SJCRH30 (cell line): ENCODE results near the gene FXYD2. TPM values are rescaled to one million over a fixed set of nuclear protein-coding genes. Genes with fewer than 3 reads are reported as not detected.
"Not testable (repeated sequence)": the region's sequence is repeated elsewhere in the genome, so short reads cannot be mapped to it uniquely, and the experiment has no call there.

ENCODE experiments used
- DNase-seq, 2 experiments: peaks; one replicate each; pipeline ENCODE4 v3.0.0-alpha.2; 2015 to 2020
- H3K27ac ChIP-seq: fragments of 250-450 bp; sonication (Bioruptor Pico); 2 replicates; pipeline ENCODE4 v1.5.1; 2020; ENCODE audit warnings: mild to moderate bottlenecking, moderate library complexity
- H3K27me3 ChIP-seq: fragments of 250-450 bp; sonication (Bioruptor Pico); 2 replicates; pipeline ENCODE4 v1.5.1; 2020; ENCODE audit warnings: mild to moderate bottlenecking, moderate library complexity
- H3K36me3 ChIP-seq: fragments of 250-450 bp; sonication (Bioruptor Pico); 2 replicates; pipeline ENCODE4 v1.5.1; 2020; ENCODE audit warnings: mild to moderate bottlenecking, moderate library complexity
- H3K4me1 ChIP-seq: fragments of 250-450 bp; sonication (Bioruptor Pico); 2 replicates; pipeline ENCODE4 v1.5.1; 2020; ENCODE audit warnings: mild to moderate bottlenecking, moderate library complexity
- H3K4me3 ChIP-seq: fragments of 250-450 bp; sonication (Bioruptor Pico); 2 replicates; pipeline ENCODE4 v1.5.1; 2020; ENCODE audit warnings: mild to moderate bottlenecking, moderate library complexity
- H3K9me3 ChIP-seq: fragments of 250-450 bp; sonication (Bioruptor Pico); replicated peaks from 2 replicates; pipeline ENCODE4 v1.5.1; 2020; ENCODE audit warnings: mild to moderate bottlenecking, moderate library complexity
- total RNA-seq: library from RNA; depleted of rRNA; stranded (reverse); fragments of >200 nt; shearing (Covaris generic); gene quantifications from 2 replicates; pipeline ENCODE4 v1.2.3, GENCODE V29; 2014

Gene FXYD2
- total RNA-seq, 1 experiment from 2014 or later, result 0.14 TPM

DNA sequence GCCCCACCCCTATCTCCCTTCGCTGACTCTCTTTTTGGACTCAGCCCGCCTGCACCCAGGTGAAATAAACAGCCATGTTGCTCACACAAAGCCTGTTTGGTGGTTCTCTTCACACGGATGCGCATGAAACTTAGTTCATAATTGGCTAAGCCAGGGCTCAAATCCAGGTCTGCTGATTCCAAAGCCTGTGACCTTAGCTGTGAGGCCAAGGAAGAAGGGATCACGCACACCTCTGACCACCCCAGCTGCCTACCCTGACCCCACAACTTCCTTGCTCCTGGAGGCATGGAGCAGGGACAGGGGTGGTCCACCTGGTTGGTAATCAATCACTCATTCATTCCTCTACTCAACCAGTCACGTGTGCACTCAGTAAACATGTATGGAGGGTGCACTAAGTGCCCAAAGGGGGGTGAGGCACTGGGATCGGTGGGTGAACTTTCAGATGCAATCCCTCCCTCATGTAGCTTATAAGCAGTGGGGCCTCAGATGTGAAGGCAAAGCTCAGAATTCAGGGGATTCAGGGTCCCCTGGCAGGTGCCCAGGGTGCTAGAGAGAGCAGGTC is 10.3 kb downstream of the FXYD2 start:
- no peak for DNase-seq
- H3K27ac ChIP-seq, result no peak overlapping the region
- no peaks in the 10 kb centered on the region for H3K36me3 ChIP-seq
- H3K4me1 ChIP-seq, result peaks cover 7% of the 10 kb centered on the region; the same call in 1 of the 2 replicates
- H3K4me3 ChIP-seq, result no peak overlapping the region
- H3K9me3 ChIP-seq, result no peaks in the 10 kb centered on the region
- H3K27me3 ChIP-seq, result no peaks in the 10 kb centered on the region

DNA sequence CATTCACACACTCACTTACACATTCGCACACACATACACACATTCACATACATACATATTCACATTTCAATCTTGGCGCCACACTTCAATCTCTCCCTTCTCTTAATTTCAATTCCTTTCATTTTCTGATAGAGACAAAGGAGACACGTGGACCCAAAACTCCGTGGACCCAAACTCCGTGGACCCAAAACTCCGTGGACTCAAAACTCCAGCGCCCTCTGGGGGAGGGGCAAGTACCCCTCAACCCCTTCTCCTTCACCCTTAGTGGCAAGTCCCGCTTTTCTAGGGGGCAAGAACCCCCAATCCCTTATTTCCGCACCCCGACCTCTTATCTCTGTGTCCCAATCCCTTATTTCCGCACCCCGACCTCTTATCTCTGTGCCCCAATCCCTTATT is 14.5 kb downstream of the FXYD2 start:
- DNase-seq, H3K27me3 ChIP-seq, H3K4me3 ChIP-seq, H3K27ac ChIP-seq, H3K4me1 ChIP-seq, H3K36me3 ChIP-seq, H3K9me3 ChIP-seq: not testable (repeated sequence)

DNA sequence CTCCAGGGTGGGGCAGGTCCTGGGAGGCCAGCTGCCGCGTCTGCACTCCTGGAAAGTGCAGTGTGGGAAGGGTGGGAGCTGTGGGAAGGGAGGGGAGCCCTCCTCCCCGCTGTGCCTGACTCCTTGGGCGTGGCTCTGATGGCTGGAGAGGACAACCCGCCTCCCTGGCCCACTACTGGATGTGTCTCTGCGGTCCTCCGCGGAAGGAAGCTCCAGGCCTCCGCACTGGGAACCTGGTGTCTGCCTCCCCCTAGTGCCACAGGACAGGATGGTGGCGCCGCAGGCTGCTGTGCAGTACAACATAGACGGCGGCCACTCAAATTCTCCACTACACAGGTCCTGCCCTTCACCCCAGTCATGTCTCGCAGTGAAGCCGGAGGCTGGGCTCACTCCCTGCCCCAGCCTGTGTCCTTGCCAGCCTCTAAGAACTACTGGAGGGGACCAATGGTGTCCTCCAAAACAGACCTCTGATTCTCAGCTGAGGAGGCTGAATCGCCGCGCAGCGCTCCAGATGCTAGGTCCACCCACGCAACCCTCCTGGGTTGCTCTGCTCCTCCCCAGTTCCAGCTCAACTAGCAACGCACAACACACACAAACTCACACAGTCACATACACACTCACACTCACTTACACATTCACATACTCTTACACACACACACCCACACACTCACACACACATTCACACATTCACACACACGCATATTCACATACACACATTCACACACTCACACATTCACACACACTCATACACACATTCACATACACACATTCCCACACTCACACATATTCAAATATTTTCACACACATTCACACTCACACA is 15.1 kb downstream of the FXYD2 start:
- no peaks in the 10 kb centered on the region for H3K9me3 ChIP-seq
- H3K27me3 ChIP-seq, result no peaks in the 10 kb centered on the region
- H3K4me1 ChIP-seq, result no peaks in the 10 kb centered on the region
- no peak overlapping the region for H3K27ac ChIP-seq
- no peak overlapping the region for H3K4me3 ChIP-seq
- no peaks in the 10 kb centered on the region for H3K36me3 ChIP-seq
- peak; percentile 48 to 60 for DNase-seq

DNA sequence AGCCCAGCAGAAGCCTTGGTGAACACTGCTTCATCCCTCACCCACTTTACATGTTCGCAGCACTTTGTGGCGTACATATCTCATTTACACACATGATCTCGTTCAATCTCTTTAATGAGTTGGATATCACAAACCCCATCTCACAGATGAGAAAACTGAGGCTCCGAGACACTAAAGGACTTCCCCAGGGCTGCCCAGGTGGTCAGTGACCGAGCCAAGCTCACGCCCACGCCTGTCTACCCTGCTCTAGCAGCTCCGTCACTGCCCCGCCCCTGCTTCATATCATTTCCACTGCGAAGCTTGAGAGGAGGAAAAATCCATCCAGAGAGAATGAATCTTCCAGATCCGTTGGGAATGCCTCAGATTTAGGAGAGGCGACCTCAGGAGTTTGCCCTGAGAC is 15.8 kb downstream of the FXYD2 start:
- Histone ChIP-seq H3K9me3 (no peaks in the 10 kb centered on the region), H3K4me3 (no peak overlapping the region), H3K27me3 (no peaks in the 10 kb centered on the region), H3K36me3 (no peaks in the 10 kb centered on the region), H3K4me1 (no peaks in the 10 kb centered on the region), H3K27ac (no peak overlapping the region)
- no peak for DNase-seq

DNA sequence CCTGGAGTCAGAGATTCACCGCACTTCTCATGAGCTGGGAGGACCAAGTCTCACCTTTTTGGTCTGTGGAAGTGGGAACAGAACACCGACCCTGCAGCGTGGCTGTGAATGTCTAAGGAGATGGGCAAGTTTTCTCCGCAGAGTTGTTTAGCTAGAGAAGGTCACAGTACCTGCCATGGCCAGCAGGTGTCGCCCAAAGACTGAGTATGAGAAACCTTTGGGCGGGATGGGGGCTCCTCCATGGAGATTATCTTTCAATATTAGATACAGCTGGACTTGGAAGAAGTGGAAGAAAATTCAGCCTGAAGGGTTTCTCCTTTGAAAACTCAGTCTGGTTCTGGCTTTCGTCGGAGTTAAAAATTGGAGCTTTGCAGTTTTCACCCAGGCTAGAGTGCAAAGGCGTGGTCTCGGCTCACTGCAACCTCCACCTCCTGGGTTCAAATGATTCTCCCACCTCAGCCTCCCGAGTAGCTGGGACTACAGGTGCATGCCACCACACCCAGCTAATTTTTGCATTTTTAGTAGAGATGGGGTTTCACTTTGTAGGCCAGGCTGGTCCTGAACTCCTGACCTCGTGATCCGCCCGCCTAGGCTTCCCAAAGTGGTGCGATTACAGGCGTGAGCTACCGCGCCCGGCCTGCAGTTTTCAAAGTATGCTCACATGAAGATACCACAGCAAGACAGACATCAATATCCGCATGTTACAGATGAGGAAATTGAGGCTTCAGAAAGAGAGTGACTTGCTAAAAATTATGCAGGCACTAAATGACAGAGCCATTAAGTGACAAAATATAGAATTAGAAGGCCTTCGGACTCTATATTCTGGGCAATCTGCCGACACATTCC is 16.8 kb downstream of the FXYD2 start:
- no peak overlapping the region for H3K4me3 ChIP-seq
- no peak overlapping the region for H3K27ac ChIP-seq
- DNase-seq, result peak; percentile 33 to 69
- no peaks in the 10 kb centered on the region for H3K27me3 ChIP-seq
- H3K4me1 ChIP-seq, result no peaks in the 10 kb centered on the region
- no peaks in the 10 kb centered on the region for H3K36me3 ChIP-seq
- H3K9me3 ChIP-seq, result no peaks in the 10 kb centered on the region

DNA sequence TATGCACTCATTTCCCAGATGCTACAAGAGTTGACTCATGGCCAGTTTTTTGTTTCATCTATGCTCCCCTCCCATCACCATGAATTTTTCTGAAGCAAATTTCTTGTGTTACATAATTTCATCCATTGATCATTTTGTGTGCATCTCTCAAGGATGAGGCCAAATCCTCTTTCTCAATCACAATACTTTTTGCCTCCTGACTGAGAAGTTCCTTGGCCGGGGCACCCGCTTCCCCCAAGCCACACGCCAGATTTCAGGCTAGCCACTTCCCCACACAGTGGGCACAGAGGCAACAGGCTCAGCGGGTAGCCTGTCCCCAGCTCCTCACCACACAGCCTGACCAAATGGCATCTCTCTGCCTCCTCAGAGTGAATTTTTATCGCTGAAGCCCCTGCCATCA is 17.7 kb downstream of the FXYD2 start:
- Histone ChIP-seq H3K9me3 (no peaks in the 10 kb centered on the region), H3K36me3 (no peaks in the 10 kb centered on the region), H3K4me3 (no peak overlapping the region), H3K27me3 (no peaks in the 10 kb centered on the region), H3K27ac (no peak overlapping the region), H3K4me1 (no peaks in the 10 kb centered on the region)
- no peak for DNase-seq

DNA sequence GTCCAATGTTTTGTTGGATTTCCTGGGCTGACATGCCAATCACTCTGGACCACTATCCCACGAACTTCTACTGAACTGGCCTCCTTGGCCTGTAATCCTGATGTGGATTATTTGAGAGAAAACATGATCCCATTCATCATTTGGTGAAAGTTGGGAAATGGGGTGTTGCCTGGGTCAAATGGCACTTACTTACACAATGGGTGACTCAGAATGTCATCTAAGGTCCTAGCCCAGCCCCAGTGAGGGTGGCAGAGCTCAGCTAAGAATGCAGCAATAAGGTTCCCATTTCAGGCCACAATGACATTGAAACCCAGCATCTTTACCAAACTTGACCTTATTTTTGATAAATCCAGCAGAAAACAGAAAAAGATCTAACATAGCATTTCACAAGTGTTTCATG is 19.5 kb downstream of the FXYD2 start:
- Histone ChIP-seq H3K9me3 (no peaks in the 10 kb centered on the region), H3K36me3 (no peaks in the 10 kb centered on the region), H3K27me3 (no peaks in the 10 kb centered on the region), H3K4me3 (no peak overlapping the region), H3K27ac (no peak overlapping the region), H3K4me1 (no peaks in the 10 kb centered on the region)
- no peak for DNase-seq

DNA sequence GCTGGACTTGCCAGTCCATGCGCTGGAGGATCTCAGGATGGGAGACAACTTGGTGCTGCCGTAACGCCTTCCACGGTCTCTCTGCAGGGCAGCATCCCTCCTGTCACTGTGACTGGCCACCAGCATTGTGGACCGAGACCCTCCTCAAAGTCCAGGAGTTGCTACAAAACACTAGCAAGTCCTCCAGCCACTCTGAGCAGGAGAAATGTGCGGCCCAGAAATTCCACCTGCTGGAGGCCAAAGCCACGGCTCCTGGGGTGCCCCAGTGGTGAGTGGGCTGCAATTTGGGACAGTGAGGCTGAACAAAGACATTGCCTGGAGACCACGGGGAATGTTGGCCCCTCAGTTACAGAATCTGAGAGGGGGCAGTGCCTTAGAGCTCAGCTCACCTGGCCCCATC is 20.6 kb downstream of the FXYD2 start:
- DNase-seq, result no peak
- Histone ChIP-seq H3K4me3 (no peak overlapping the region), H3K9me3 (no peaks in the 10 kb centered on the region), H3K36me3 (no peaks in the 10 kb centered on the region), H3K27ac (no peak overlapping the region), H3K4me1 (no peaks in the 10 kb centered on the region), H3K27me3 (no peaks in the 10 kb centered on the region)

DNA sequence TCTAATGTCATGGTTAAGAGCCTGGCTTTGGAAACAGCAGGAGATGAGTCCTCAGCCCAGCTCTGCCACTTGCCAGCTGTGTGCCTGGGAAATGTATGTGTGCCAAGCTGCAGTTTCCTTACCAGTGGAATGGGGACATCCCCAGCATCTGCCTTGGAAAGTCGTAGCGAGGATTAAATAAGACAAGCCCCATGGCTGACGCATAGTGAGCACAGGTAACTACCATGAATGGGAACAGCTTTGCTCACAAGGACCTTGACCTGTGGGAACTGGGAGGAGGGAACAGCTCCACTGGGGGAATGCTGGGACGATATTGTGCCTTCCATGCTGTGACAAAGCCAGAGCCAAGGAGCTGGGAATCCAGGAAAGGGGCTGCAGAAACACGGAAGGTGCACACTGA is 24.9 kb downstream of the FXYD2 start:
- Histone ChIP-seq H3K27ac (no peak overlapping the region), H3K9me3 (no peaks in the 10 kb centered on the region), H3K36me3 (no peaks in the 10 kb centered on the region), H3K4me3 (no peak overlapping the region), H3K27me3 (no peaks in the 10 kb centered on the region), H3K4me1 (no peaks in the 10 kb centered on the region)
- DNase-seq, result no peak

DNA sequence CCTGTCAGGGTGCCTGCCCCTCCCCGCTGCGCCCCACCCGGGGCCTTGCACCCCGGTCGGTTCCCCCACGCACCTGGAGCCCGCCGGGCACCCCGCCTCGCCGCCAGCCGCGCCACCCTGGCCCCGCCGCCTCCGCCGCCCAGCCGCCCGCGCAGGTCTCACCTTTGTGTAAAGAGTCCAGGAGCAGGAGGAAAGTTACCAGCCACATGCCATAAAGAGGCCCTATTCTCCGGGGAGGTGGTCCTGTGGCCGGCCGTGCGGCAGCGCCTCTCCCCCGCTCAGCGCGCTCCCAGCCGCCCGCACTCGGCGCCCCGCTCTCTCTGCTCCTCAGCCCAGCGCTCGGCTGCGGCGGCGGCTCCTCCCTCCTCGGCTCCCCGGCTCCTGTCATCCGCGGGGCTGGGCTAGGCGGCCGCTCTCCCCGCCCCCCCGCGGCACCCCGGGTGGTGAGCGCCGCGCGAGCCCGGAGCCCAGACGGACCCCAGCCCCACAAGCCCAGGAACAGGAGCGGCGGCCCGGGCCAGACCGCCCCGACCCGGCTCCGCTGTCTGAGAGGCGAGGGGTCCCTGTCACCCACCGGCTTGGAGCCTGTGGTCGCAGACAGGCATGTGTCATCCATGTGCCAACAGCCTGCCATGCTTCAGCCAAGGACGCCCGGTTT is 27.5 kb downstream of the FXYD2 start, which contains the start of gene DSCAML1:
TSS of gene DSCAML1 (minus strand) at position 345 of the 658 bp plus-strand sequence. CDS start at position 208, 137 bp downstream.
- Histone ChIP-seq H3K4me1 (no peaks in the 10 kb centered on the region), H3K27me3 (no peaks in the 10 kb centered on the region)

DNA sequence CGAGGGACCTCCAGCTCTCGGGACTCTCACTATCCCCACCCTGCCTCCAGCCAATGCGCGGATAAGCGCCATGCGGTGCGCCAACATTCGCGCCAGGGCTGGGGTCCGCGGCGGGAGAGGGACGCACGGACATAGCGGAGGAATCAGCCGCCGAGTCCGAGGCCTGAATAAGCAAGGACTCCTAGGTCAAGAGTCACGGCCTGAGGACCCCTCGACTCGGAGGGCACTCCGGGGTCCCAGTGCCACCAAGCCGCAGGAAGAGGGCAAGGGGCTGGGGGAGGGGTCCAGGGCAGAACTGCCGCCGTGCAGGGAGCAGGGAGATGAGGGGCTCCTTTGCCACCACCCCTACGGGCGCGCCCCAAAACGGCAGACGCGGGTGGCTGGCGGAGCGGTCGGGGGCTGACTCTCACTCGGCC is 28.1 kb downstream of the FXYD2 start:
- Histone ChIP-seq H3K27ac (no peak overlapping the region), H3K4me1 (no peaks in the 10 kb centered on the region), H3K4me3 (no peak overlapping the region), H3K36me3 (no peaks in the 10 kb centered on the region), H3K9me3 (no peaks in the 10 kb centered on the region), H3K27me3 (no peaks in the 10 kb centered on the region)
- DNase-seq, result no peak

More for the DNA sequence above, 27.5 kb downstream of the FXYD2 start, which contains the start of gene DSCAML1:
- Histone ChIP-seq H3K27ac (no peak within 1 kb of the TSS), H3K4me3 (no peak within 1 kb of the TSS), H3K9me3 (no peaks in the 10 kb centered on the region), H3K36me3 (no peaks in the 10 kb centered on the region)
- no peak for DNase-seq

DNA sequence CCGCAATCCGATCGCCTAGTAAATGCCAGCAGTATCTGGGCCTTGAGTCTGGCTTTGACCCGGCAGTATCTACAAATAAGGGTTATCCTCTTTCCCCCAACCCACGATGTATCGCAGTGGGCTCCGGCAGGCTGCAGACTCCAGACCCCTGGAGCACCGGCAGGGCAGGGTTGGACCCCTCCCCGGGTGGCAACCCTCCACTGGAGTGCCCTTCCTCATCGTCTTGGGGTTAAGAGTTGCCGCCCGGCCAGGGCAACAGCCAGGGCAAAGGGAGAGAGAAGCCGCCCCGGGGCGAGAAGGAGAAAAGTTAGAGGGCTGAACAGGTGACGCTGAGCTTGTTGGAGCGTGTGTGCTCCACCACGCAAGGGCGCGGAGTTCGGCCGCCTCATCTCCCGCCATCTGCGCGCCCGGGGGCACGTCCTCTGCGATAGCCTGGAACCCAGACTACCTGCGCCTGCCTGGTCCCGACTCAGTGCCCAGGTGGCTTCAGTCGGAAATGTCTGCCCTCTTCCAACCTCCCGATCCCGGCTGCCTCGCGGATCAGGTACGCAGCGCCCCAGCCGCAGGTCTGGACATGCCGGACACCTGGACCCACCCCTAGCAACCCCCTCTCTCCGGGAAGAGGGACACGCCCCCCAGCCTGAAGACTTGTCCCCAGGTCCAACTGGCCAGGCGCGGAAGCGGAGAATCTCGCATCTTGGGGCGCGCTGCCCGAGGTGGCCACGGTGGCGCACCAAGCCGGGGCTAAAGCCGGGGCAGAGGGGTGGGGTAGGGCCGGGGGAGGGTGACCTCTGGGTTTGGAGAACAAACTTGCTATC is 28.7 kb downstream of the FXYD2 start:
- DNase-seq, result no peak
- H3K27ac ChIP-seq, result no peak overlapping the region
- no peaks in the 10 kb centered on the region for H3K36me3 ChIP-seq
- no peaks in the 10 kb centered on the region for H3K4me1 ChIP-seq
- no peaks in the 10 kb centered on the region for H3K27me3 ChIP-seq
- no peaks in the 10 kb centered on the region for H3K9me3 ChIP-seq
- no peak overlapping the region for H3K4me3 ChIP-seq

DNA sequence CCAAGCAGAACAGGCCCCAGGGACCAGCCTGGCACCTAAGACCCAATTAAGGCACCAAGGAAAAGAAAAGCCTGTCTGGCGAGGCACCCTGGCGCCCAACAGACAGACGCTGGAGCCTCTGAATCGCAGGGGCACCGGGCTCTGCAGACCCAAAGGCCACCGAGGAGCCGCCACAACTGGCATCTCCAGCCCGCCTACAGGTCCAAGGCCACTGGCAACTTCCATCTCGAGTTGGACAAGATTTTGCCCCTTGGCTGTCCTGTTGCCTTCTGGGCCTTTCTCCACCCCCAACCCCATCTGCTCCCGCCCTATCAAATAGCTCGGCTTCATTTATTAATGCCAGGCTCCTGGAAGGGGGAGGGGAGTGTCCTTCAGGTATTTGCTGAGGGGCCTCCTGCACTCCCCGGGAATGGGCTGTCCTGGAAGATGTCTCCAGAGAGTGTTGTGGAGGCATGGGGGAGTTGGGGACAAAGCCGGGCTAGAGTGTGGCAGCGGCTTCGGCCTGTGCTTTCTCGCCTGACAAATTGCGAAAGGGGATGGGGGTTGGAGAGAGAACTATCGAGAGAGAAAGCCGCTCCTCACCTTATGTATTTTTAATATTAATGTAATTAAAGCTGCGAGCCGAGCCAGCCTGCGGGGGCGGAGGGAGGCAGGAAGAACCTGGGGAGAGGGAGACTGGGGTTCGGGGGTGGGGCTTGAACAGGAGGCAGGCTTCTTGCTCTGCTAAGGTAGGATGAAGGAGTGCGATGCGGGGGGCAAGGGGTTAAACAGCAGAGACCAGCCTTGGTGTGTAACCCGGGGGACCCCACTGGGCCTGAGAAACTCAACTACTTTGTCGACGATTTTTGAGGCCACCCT is 29.5 kb downstream of the FXYD2 start:
- Histone ChIP-seq H3K27me3 (no peaks in the 10 kb centered on the region), H3K4me3 (no peak overlapping the region), H3K27ac (no peak overlapping the region), H3K9me3 (no peaks in the 10 kb centered on the region), H3K36me3 (no peaks in the 10 kb centered on the region), H3K4me1 (peaks cover 2% of the 10 kb centered on the region)
- DNase-seq, result no peak
